Spleen (tissue), 7 donors: ENCODE results near the gene C2CD2.

Experiments
- POLR2A ChIP-seq, 3 donors: fragments of 450-650 bp; IDR thresholded peaks; one replicate each; pipeline ENCODE4 v1.5.1; 2017; ENCODE audit warnings: antibody characterized with exemption in 3 of 3, mild to moderate bottlenecking in 1 of 3
- TF ChIP-seq, protein P1 (sequence below), 11 experiments: fragments of 200-600 bp in 7 of 11; fragments of 450-650 bp in 4 of 11; sonication (generic) in 4 of 11; IDR thresholded peaks in 8 of 11; conservative IDR thresholded peaks in 3 of 11; 1 replicate in 7 of 11; 2 replicates in 4 of 11; pipeline versions ENCODE4 v1.4.0 to v1.8.0; 2016 to 2021; ENCODE audit warnings: antibody characterized with exemption in 11 of 11, inconsistent platforms in 4 of 11, mild to moderate bottlenecking in 1 of 11
- donor health status: DM: no; HTN: no; CAD: no; lungs with moderate emphysema.
- donor health status: DM: no; HTN: no; CAD: no.
- donor health status: DM: no; HTN: no; CAD: no.

DNA sequence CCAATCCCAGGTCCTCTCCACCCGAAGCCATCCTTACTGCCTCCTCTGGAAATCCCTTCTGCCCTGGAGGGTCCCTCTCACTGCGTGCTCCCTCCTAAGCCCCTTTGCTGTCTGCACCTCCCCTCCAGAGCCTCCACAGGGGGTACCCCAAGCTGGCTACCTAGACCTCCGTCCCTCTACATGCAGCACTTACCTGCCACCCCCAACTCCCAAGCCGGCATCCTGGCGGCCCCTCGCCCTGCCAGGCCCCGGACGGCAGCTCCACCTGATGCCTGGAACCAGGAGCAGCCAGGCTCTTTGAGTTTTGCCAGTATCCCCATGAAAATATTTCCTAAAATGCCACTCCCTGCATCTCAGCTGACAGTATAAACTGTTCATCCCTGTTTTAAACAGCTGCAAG lies 78.7 kb downstream of the C2CD2 start:
- TF ChIP-seq, protein P1, sequence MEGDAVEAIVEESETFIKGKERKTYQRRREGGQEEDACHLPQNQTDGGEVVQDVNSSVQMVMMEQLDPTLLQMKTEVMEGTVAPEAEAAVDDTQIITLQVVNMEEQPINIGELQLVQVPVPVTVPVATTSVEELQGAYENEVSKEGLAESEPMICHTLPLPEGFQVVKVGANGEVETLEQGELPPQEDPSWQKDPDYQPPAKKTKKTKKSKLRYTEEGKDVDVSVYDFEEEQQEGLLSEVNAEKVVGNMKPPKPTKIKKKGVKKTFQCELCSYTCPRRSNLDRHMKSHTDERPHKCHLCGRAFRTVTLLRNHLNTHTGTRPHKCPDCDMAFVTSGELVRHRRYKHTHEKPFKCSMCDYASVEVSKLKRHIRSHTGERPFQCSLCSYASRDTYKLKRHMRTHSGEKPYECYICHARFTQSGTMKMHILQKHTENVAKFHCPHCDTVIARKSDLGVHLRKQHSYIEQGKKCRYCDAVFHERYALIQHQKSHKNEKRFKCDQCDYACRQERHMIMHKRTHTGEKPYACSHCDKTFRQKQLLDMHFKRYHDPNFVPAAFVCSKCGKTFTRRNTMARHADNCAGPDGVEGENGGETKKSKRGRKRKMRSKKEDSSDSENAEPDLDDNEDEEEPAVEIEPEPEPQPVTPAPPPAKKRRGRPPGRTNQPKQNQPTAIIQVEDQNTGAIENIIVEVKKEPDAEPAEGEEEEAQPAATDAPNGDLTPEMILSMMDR (IDR thresholded peaks at IDR 0.05 in 8 of 11, conservative IDR thresholded peaks at IDR 0.05 in 3 of 11): no peak
- TF ChIP-seq POLR2A (IDR thresholded peaks at IDR 0.05): no peak
